B cell (primary cell): ENCODE data around the gene PHKG2.

Experiments
- EZH2 ChIP-seq: IDR thresholded peaks from 2 replicates; pipeline ENCODE4 v1.6.1; 2012; ENCODE audit warnings: borderline replicate concordance, low read depth, mild to moderate bottlenecking, moderate library complexity, low read length; ENCODE audit not compliant: insufficient read depth, poor library complexity, severe bottlenecking
- TF ChIP-seq, protein P1 (sequence below): fragments of 200-600 bp; IDR thresholded peaks from one replicate; pipeline ENCODE4 v1.8.0; 2022; ENCODE audit warnings: antibody characterized with exemption, mild to moderate bottlenecking

- TF ChIP-seq, protein P1, sequence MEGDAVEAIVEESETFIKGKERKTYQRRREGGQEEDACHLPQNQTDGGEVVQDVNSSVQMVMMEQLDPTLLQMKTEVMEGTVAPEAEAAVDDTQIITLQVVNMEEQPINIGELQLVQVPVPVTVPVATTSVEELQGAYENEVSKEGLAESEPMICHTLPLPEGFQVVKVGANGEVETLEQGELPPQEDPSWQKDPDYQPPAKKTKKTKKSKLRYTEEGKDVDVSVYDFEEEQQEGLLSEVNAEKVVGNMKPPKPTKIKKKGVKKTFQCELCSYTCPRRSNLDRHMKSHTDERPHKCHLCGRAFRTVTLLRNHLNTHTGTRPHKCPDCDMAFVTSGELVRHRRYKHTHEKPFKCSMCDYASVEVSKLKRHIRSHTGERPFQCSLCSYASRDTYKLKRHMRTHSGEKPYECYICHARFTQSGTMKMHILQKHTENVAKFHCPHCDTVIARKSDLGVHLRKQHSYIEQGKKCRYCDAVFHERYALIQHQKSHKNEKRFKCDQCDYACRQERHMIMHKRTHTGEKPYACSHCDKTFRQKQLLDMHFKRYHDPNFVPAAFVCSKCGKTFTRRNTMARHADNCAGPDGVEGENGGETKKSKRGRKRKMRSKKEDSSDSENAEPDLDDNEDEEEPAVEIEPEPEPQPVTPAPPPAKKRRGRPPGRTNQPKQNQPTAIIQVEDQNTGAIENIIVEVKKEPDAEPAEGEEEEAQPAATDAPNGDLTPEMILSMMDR, result no peak
- TF ChIP-seq EZH2, result no peak
Observed at GRCh38 chr16:30761427-30761927, 13.3 kb downstream of the PHKG2 start.
